ENCODE measurements around the gene LSM8. TPM values are rescaled to one million over a fixed set of nuclear protein-coding genes. Genes with fewer than 3 reads are reported as not detected.

Gene LSM8
- total and polyA plus RNA-seq, 2 of the 8 experiments (the other 6 are each of a cell fraction or from before 2014, with no cell fraction given) = 36.9 to 51.0 TPM

DNA sequence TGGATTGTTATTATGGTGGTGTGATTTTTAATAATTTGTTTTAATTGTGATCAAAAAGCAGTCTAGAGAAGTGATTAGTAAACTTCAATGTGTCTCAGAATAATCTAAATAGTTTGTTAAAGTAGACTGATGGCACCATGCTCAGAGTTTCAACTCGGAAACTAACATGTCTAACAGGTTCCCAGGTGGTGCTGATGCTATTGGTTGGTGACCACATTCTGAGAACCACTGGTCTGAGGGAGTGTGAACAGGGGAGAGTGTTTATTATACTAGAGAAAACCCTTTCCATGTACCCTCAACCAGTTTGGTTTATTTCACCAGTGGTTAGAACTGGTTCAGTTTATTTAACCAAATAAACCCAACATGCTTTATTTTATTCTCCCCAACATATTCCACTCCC, 42.0 kb upstream of the LSM8 start (continued):
- TF ChIP-seq CHD7 (IDR thresholded peaks at IDR 0.05; ENCODE audit: insufficient replicate concordance, low read length) (no peak), KDM5A (IDR thresholded peaks at IDR 0.05; ENCODE audit: low read length) (no peak), MAFK (IDR thresholded peaks at IDR 0.05; ENCODE audit: low read depth, low read length) (no peak), CTBP2 (IDR thresholded peaks at IDR 0.05; ENCODE audit: borderline replicate concordance, insufficient read depth, insufficient read length, low read length) (no peak), POU5F1 (IDR thresholded peaks at IDR 0.05; ENCODE audit: low read depth, low read length) (no peak), SIRT6 (IDR thresholded peaks at IDR 0.05; ENCODE audit: low read length) (no peak), GTF2F1 (IDR thresholded peaks at IDR 0.05; ENCODE audit: borderline replicate concordance, low read depth, low read length) (no peak), SAP30 (IDR thresholded peaks at IDR 0.05; ENCODE audit: insufficient read depth, insufficient replicate concordance, low read length) (no peak)
- TF ChIP-seq, protein P1, sequence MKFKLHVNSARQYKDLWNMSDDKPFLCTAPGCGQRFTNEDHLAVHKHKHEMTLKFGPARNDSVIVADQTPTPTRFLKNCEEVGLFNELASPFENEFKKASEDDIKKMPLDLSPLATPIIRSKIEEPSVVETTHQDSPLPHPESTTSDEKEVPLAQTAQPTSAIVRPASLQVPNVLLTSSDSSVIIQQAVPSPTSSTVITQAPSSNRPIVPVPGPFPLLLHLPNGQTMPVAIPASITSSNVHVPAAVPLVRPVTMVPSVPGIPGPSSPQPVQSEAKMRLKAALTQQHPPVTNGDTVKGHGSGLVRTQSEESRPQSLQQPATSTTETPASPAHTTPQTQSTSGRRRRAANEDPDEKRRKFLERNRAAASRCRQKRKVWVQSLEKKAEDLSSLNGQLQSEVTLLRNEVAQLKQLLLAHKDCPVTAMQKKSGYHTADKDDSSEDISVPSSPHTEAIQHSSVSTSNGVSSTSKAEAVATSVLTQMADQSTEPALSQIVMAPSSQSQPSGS (IDR thresholded peaks at IDR 0.05; ENCODE audit: low read length) = no peak

All from H1 (cell line).